ENCODE data around the gene CARD18. TPM values are rescaled to one million over a fixed set of nuclear protein-coding genes. Genes with fewer than 3 reads are reported as not detected.

CARD18 gene
- total and polyA plus RNA-seq, 8 donors, result 0.23 TPM; not detected in 7

DNA sequence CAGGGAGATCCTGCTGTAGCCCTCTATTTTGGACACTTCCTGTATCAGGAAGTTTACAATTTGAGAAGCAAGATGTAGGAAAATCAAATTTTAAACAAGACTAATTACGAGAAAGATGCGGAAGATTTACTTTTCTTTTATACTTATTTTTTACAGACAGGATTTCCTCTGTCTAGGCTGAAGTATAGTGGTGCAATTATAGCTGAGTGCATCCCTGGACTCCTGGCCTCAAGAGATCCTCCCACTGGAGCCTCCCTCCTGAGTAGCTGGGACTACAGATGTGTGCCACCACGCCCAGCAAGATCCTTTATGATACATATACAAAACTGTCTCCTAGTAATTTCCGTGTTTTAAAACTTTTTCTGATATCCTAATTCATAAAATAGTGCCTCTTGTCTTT is 17.2 kb upstream of the CARD18 start:
- WGBS, 5 donors, result 74 to 86% (median 81%) methylated on average over 4 of the region's 4 CpGs
- Histone ChIP-seq H3K9me3 (no peaks in the 10 kb centered on the region), H3K36me3 (no peaks in the 10 kb centered on the region), H3K4me1 (no peaks in the 10 kb centered on the region), H3K27me3 (no peaks in the 10 kb centered on the region), H3K27ac (no peak overlapping the region), H3K4me3 (no peak overlapping the region)
- DNase-seq, result no peak
- intact Hi-C loops (cut with DNase I; ENCODE audit: low total_unique reads), result no loop called here
- TF ChIP-seq, protein P1, sequence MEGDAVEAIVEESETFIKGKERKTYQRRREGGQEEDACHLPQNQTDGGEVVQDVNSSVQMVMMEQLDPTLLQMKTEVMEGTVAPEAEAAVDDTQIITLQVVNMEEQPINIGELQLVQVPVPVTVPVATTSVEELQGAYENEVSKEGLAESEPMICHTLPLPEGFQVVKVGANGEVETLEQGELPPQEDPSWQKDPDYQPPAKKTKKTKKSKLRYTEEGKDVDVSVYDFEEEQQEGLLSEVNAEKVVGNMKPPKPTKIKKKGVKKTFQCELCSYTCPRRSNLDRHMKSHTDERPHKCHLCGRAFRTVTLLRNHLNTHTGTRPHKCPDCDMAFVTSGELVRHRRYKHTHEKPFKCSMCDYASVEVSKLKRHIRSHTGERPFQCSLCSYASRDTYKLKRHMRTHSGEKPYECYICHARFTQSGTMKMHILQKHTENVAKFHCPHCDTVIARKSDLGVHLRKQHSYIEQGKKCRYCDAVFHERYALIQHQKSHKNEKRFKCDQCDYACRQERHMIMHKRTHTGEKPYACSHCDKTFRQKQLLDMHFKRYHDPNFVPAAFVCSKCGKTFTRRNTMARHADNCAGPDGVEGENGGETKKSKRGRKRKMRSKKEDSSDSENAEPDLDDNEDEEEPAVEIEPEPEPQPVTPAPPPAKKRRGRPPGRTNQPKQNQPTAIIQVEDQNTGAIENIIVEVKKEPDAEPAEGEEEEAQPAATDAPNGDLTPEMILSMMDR (IDR thresholded peaks at IDR 0.05), result no peak
- TF ChIP-seq POLR2A (IDR thresholded peaks at IDR 0.05), result no peak
- no peak for TF ChIP-seq POLR2AphosphoS5 (IDR thresholded peaks at IDR 0.05)
- TF ChIP-seq EP300 (IDR thresholded peaks at IDR 0.05), result no peak

DNA sequence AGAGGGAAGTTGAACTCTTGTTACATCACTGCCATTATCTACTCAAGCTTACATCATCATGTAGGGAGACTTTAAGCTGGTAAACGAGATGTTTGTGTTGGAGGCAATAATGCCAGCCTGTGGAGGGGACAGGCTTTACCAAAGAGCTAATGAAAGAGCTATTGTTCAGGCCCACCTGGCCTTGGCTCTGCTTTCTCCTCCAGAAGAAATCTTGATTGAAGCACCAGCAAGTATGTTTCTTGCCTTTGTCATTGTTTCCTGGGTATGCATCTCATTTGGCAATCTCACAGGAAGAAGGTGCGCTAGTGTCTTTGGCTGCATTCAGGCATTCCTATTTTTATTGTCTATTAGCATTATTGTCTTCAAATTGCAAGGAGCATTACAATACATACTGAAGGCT is 16.7 kb upstream of the CARD18 start:
- WGBS, 5 donors, result 54 to 62% (median 56%) methylated on average over 2 of the region's 2 CpGs
- Histone ChIP-seq H3K27me3 (no peaks in the 10 kb centered on the region), H3K36me3 (no peaks in the 10 kb centered on the region), H3K9me3 (no peaks in the 10 kb centered on the region), H3K4me3 (no peak overlapping the region), H3K27ac (no peak overlapping the region), H3K4me1 (no peaks in the 10 kb centered on the region)
- intact Hi-C loops (cut with DNase I; ENCODE audit: low total_unique reads), result no loop called here
- DNase-seq, result no peak
- TF ChIP-seq POLR2AphosphoS5 (IDR thresholded peaks at IDR 0.05) (no peak), EP300 (IDR thresholded peaks at IDR 0.05) (no peak)
- TF ChIP-seq, protein P1 (IDR thresholded peaks at IDR 0.05), result no peak

DNA sequence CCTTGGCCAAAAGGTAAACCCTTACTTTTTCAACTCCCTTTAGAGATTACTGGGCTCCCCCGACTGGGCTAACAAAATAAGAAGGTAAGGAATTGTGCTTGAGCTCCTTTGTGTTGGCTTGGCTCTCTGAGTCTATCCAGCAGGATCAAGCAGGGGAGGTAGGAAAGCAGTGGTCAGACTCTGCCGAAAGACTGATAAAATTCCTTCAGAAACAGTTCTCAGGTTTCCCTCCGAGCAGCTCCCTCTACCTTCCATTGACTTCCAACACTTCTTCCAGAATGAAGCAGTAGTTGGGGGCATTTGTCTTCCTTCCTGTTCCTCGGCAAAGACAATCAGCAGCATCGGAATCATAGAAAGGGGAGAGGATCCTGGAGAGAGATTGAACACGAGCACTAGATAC is 16.1 kb upstream of the CARD18 start:
- TF ChIP-seq POLR2A (IDR thresholded peaks at IDR 0.05) (no peak), EP300 (IDR thresholded peaks at IDR 0.05) (no peak), POLR2AphosphoS5 (IDR thresholded peaks at IDR 0.05) (no peak)
- TF ChIP-seq, protein P1 (IDR thresholded peaks at IDR 0.05), result no peak
- 77 to 85% (median 83%) methylated on average over 6 of the region's 6 CpGs for WGBS, 5 donors
- no peaks in the 10 kb centered on the region for H3K36me3 ChIP-seq
- H3K27me3 ChIP-seq, result no peaks in the 10 kb centered on the region
- DNase-seq, result no peak
- intact Hi-C loops (cut with DNase I; ENCODE audit: low total_unique reads), result no loop called here
- no peak overlapping the region for H3K4me3 ChIP-seq
- H3K4me1 ChIP-seq, result no peaks in the 10 kb centered on the region
- H3K27ac ChIP-seq, result no peak overlapping the region
- H3K9me3 ChIP-seq, result no peaks in the 10 kb centered on the region

DNA sequence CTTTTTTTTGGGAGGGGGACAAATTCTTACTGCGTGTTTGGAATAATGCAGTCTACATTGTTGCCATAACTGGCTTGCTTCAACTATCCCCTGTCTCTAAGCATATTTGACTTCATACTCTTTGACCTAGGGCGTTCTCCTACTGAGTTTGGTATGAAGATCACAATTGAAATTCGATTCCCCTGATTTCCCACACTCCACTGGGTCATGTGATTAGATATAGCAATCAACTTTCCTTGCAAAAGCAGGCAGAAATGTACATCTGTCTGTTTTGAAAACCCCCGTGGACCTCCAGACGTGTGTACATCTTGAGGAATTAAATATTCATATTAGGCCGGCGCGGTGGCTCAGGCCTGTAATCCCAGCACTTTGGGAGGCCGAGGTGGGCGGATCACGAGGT is 13.8 kb upstream of the CARD18 start:
- H3K9me3 ChIP-seq, result no peaks in the 10 kb centered on the region
- WGBS, 5 donors, result 86 to 91% (median 88%) methylated on average over 11 of the region's 11 CpGs
- DNase-seq, result no peak
- TF ChIP-seq, protein P1 (IDR thresholded peaks at IDR 0.05), result no peak
- no peak for TF ChIP-seq POLR2A (IDR thresholded peaks at IDR 0.05)
- TF ChIP-seq POLR2AphosphoS5 (IDR thresholded peaks at IDR 0.05), result no peak
- no peak for TF ChIP-seq EP300 (IDR thresholded peaks at IDR 0.05)
- no peak overlapping the region for H3K4me3 ChIP-seq
- H3K27ac ChIP-seq, result no peak overlapping the region
- no peaks in the 10 kb centered on the region for H3K27me3 ChIP-seq
- intact Hi-C loops (cut with DNase I; ENCODE audit: low total_unique reads), result no loop called here
- H3K36me3 ChIP-seq, result no peaks in the 10 kb centered on the region
- no peaks in the 10 kb centered on the region for H3K4me1 ChIP-seq
